Measurements from ENCODE around the gene PPP2R1A. TPM values are rescaled to one million over a fixed set of nuclear protein-coding genes. Genes with fewer than 3 reads are reported as not detected.
A peak's percentile ranks its signal among the peaks of the same experiment; 100 is the strongest.

Gene PPP2R1A
- 100 to 1,000 TPM; 448 to 532 (median 468) TPM for polyA plus RNA-seq (ENCODE audit: insufficient read length in 4 of 4)

- DNase-seq (ENCODE audit: low read depth in 4 of 4, low spot score in 3 of 4), result peak in 3 of 4 donors; percentile 100
Observed at GRCh38 chr19:52189735-52190486, at the start of gene PPP2R1A. Gene PPP2R1A (plus strand): TSS chr19:52190052. CDS start chr19:52190097, 45 bp downstream.

DNA sequence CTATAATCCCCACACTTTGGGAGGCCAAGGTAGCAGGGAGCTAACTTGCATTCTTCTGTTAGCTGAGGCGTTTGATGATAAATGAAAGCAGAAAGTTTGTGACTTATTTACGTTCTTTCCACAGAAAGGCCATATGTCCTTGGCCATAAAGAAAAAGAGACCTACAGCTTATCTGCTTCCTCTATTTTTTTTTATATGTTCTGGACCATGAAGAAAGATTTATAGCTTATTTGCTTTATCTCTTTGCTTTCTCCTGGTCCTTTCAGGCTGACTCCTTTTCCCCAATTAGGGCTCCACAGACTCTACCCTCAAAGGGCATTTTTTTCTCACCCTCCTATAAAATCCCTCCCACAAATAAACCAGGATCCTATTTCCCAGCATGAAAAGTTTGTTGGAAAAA lies 48.6 kb upstream of the PPP2R1A start:
- DNase-seq (ENCODE audit: low read depth in 4 of 4, low spot score in 3 of 4), result no peak

DNA sequence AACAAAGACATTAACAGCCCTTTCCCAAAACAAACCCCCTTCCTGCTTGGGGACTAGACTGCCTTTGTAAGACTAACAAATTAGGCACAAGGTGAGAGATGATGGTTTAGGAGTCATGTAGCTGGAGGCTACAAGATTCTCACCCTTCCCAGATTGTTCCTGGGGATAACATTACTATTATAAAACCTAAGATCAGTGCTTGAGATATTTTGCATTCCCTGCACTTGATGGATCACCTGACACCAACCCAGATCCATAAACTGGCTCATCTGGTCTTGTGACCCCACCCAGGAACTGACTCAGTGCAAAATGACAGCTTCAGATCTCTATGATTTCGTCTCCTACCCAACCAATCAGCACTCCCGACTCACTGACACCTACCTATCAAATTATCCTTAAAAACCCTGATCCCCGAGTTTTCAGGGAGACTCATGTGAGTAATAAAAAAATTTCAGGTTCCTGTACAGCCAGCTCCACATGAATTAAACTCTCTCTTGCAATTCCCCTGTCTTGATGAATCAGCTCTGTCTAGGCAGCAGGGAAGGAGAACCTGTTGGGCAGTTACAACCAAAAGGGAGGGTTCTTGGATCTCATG lies 47.8 kb upstream of the PPP2R1A start:
- no peak for DNase-seq (ENCODE audit: low read depth in 4 of 4, low spot score in 3 of 4)

GRCh38 chr19:52148256-52148655 lies 41.6 kb upstream of the PPP2R1A start:
- DNase-seq (ENCODE audit: low read depth in 4 of 4, low spot score in 3 of 4), result no peak

DNA sequence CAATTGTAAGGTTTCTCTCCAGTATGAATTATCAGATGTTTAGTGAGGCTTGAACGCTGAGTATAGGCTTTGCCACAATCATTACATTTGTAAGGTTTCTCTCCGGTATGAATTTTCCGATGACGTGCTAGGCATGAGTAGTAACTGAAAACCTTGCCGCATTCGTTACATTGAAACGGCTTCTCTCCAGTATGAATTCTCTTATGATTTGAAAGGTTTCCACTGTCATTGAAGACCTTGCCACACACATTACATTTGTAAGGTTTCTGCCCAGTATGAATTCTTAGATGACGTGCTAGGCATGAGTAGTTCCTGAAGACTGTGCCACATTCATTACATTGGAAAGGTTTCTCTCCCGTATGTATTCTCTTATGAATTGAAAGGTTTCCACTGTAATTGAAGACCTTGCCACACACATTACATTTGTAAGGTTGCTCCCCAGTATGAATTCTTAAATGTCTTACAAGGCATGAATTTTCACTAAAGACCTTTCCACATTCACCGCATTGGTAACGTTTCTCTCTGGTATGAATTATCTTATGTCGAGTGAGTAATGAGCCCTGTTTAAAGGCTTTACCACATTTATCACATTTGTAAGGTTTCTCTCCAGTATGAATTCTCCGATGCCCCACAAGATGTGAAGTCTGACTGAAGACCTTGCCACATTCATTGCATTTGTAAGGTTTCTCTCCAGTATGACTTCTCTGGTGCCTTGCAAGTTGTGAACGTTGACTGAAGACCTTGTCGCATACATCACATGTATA lies 34.1 kb upstream of the PPP2R1A start:
- no peak for DNase-seq (ENCODE audit: low read depth in 4 of 4, low spot score in 3 of 4)

DNA sequence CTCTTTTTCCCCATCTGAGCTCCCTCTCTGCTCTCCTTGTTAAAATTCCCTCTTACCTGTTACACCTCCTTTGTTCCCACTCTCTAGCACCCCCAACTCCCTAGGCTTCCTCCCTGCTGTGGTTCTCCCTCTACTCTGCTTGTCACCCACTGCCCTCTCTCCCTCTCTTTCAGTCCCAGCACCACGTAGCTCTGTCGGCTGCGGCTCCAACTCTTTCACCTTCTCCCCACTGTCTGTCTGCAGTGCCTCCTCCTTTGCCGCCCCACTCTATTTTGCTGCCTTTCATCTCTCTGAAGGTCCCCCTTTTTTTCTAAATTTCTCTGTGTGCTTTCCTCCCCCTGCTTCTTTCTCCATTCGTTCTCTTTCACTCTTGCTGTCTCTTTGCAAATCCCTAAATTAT lies 19.5 kb upstream of the PPP2R1A start:
- no peak for DNase-seq (ENCODE audit: low read depth in 4 of 4, low spot score in 3 of 4)

GRCh38 chr19:52170863-52171320 lies 19.0 kb upstream of the PPP2R1A start:
- DNase-seq (ENCODE audit: low read depth in 4 of 4, low spot score in 3 of 4), result no peak

- DNase-seq (ENCODE audit: low read depth in 4 of 4, low spot score in 3 of 4), result peak; percentile 72 to 79 (median 76)
Observed at GRCh38 chr19:52171321-52172169, 18.3 kb upstream of the PPP2R1A start, which contains the start of gene ZNF836. Gene ZNF836 (minus strand): TSS chr19:52171621. CDS start chr19:52168072, 3,549 bp downstream.

GRCh38 chr19:52172347-52172746 lies 17.5 kb upstream of the PPP2R1A start:
- DNase-seq (ENCODE audit: low read depth in 4 of 4, low spot score in 3 of 4), result no peak

DNA sequence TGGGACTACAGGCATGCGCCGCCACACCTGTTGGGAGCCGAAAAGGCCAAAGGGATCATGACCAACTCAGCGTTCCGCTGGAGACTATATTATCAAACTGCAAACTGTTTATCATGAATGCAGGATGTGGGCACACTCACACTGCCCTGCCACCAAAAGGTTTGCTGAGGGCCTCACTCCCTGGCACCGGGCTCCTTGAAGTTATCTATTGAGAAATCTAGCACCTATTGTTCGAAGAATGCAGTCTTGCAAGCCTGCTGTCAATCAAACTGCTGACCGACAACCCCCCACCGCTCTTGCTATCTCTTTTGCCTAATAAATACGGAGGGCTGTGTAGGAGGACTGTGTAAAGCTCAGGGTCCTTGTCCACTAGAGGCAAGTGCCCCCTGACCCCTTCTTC lies 13.3 kb upstream of the PPP2R1A start:
- DNase-seq (ENCODE audit: low read depth in 4 of 4, low spot score in 3 of 4), result no peak

DNA sequence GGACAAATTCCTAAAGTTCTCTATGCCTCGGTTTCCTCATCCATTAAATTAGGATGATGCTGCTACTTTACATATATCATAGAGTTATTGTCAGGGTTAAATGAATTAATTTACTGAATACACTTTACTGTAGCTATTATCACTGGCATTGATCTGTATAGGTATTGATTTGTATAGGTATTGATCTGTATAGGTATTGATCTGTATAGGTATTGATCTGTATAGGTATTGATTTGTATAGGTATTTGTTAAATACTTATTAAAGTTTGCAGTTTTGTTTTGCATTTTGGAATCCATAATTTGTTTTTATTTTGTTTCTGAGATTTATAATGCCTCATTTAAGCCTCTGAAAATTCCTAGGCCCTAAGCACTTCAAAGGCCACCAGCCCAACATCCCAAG lies 2.4 kb upstream of the PPP2R1A start:
- DNase-seq (ENCODE audit: low read depth in 4 of 4, low spot score in 3 of 4), result no peak

- DNase-seq (ENCODE audit: low read depth in 4 of 4, low spot score in 3 of 4), result peak in 1 of 4 donors; percentile 99
Observed at GRCh38 chr19:52188822-52189734, 774 bp upstream of the PPP2R1A start.

DNA sequence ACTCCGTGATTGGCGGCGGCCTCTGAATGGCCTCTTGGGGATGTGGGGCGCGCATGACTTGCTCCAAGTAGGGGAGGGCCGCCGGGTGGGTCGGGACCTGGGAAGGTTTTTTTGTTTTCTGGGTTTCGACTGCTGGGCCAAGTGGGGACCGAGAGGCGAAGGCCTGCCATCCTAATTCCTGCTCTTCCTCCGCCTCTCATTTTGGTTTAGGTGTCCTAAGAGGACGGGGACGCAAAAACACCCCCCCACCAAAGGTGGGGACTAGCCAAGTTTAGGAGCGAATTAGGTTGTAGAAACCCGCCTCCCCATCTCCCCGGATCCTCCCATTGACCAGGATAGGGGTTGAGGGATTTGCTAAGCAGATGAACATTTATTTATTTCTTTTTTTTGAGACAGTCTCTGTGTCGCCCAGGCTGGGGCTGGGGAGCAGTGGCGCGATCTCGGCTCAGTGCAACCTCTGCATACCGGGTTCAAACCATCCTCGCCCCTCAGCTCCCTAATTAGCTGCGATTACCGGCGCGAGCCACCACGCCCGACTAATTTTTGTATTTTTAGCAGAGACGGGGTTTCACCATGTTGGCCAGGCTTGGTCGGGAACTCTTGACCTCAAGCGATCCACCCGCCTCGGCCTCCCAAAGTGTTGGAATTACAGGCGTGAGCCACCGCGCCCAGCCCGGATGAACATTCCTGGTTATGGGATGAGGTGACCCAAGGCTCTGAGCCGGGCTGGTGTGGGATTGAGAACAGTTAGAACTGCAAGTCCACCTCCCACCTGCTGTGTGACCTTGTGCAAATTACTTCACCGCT lies 838 bp downstream of the PPP2R1A start:
- no peak for DNase-seq (ENCODE audit: low read depth in 4 of 4, low spot score in 3 of 4)

GRCh38 chr19:52191389-52191788 lies 1.5 kb downstream of the PPP2R1A start:
- no peak for DNase-seq (ENCODE audit: low read depth in 4 of 4, low spot score in 3 of 4)

DNA sequence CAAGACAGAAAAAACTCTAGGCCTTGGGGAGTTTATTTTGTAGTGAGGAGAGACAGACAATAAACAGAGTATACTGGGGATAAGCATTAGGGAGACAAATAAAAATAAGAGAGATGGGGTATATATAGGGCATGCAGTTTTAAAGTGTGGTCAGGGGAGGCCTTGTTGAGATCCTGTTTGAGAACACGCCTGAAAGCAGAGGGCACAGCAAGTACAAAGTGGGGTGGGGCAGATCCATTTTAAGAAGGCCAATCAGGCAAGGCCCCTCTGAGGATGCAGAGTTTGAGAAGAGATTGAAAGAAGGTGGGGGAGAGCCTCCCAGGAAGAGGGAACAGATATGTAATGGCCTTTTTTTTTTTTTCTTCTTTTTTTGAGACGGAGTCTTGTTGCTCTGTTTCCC lies 2.1 kb downstream of the PPP2R1A start:
- DNase-seq (ENCODE audit: low read depth in 4 of 4, low spot score in 3 of 4), result no peak

GRCh38 chr19:52196256-52196967 lies 6.6 kb downstream of the PPP2R1A start:
- no peak for DNase-seq (ENCODE audit: low read depth in 4 of 4, low spot score in 3 of 4)

DNA sequence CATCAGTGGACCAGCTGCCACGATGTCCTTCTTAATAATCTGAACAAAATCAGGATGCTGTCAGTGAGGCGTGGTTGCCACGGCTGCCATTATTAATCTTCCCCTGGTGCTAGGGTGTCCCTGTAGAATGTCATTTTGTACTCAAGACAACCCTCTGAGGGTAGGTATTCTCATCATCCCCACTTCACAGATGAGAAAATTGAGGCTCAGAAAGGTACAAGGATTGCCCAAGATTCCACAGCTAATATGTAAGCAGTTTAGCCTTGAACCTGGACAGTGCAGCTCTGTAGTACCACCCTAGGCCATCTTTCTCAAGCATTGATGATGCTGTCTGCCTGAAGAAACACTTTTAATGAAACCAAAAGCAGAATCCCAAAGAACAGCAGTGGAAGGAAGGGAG lies 8.1 kb downstream of the PPP2R1A start:
- no peak for DNase-seq (ENCODE audit: low read depth in 4 of 4, low spot score in 3 of 4)

GRCh38 chr19:52198678-52199077 lies 8.8 kb downstream of the PPP2R1A start:
- DNase-seq (ENCODE audit: low read depth in 4 of 4, low spot score in 3 of 4), result no peak
